ENCODE results near the gene DPP6. TPM values are rescaled to one million over a fixed set of nuclear protein-coding genes. Genes with fewer than 3 reads are reported as not detected.

Gene DPP6
- total RNA-seq, 1 donor from 2014 or later: 0.39 TPM

DNA sequence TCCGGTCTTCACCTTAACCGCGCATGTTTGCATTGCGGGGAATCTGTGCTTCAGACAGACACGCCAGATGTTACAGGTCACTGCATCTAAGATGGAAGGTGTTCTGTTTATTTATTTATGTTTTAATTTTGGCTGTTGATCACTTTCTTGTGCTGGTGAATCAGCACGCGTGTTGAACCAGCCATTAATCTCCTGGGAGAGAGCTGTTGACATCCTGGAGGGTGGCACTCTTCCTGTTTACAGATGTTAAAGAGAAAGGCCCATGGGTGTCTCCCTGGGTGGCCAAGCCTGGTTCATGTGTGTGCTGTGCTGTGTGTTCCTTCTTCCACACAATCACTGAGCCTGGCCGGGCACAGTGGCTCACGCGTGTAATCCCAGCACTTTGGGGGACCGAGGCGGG is 595.4 kb downstream of the DPP6 start:
- H3K9ac ChIP-seq: no peak overlapping the region
- H4K20me1 ChIP-seq (ENCODE audit: low read depth): no peaks in the 10 kb centered on the region
- H3K36me3 Mint-ChIP-seq: no peaks in the 10 kb centered on the region
- no peak overlapping the region for H2AFZ ChIP-seq (replicated peaks)
- H3F3A ChIP-seq (ENCODE audit: low read depth): no peaks in the 10 kb centered on the region
- peaks cover 6% of the 10 kb centered on the region for H3K27me3 Mint-ChIP-seq (ENCODE audit: insufficient read depth, low read depth)
- H3K4me2 ChIP-seq: no peak overlapping the region
- TF ChIP-seq EZH2phosphoT487 (IDR thresholded peaks at IDR 0.05) (no peak), EZH2 (IDR thresholded peaks at IDR 0.05) (no peak)
- TF ChIP-seq, protein P1, sequence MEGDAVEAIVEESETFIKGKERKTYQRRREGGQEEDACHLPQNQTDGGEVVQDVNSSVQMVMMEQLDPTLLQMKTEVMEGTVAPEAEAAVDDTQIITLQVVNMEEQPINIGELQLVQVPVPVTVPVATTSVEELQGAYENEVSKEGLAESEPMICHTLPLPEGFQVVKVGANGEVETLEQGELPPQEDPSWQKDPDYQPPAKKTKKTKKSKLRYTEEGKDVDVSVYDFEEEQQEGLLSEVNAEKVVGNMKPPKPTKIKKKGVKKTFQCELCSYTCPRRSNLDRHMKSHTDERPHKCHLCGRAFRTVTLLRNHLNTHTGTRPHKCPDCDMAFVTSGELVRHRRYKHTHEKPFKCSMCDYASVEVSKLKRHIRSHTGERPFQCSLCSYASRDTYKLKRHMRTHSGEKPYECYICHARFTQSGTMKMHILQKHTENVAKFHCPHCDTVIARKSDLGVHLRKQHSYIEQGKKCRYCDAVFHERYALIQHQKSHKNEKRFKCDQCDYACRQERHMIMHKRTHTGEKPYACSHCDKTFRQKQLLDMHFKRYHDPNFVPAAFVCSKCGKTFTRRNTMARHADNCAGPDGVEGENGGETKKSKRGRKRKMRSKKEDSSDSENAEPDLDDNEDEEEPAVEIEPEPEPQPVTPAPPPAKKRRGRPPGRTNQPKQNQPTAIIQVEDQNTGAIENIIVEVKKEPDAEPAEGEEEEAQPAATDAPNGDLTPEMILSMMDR (IDR thresholded peaks at IDR 0.05): no peak
- no peaks in the 10 kb centered on the region for H3K36me3 ChIP-seq
- no peaks in the 10 kb centered on the region for H3K79me2 ChIP-seq (ENCODE audit: low read depth)
- no peak overlapping the region for H3K27ac Mint-ChIP-seq
- peaks cover 3% of the 10 kb centered on the region for H3K9me3 Mint-ChIP-seq
- H3K27ac ChIP-seq: no peak overlapping the region
- DNase-seq (ENCODE audit: low spot score): no peak
- H3K9me3 ChIP-seq (ENCODE audit: low read depth): no peaks in the 10 kb centered on the region
- H3K27me3 ChIP-seq: no peaks in the 10 kb centered on the region
- no peak overlapping the region for H3K4me3 ChIP-seq
- no peaks in the 10 kb centered on the region for H3K4me1 Mint-ChIP-seq
- no peaks in the 10 kb centered on the region for H3K4me1 ChIP-seq
- H3K4me3 Mint-ChIP-seq: no peak overlapping the region

DNA sequence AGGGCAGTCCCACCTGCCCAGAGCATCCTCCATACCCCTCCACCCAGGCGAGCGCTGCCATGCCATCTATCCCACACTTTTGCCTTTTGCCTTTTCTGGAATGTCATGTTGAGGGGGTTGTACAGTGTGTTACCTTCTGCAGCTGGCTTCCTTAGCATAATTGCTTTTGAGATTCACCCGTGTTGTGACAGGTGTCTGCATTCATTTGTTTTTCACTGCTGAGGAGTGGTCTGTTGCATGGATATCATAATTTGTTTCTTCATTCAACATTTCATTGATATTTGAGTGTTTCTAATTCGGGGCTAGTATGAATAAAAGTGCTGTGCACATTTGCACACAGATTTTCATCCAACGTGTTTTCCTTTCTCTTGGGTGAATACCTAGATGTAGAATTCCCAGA is 596.8 kb downstream of the DPP6 start:
- no peak overlapping the region for H3K27ac ChIP-seq
- no peak overlapping the region for H3K27ac Mint-ChIP-seq
- H3K9me3 ChIP-seq (ENCODE audit: low read depth): no peaks in the 10 kb centered on the region
- no peaks in the 10 kb centered on the region for H3K4me1 ChIP-seq
- H3K79me2 ChIP-seq (ENCODE audit: low read depth): no peaks in the 10 kb centered on the region
- H3K4me3 ChIP-seq: no peak overlapping the region
- no peak overlapping the region for H3K4me2 ChIP-seq
- no peaks in the 10 kb centered on the region for H3F3A ChIP-seq (ENCODE audit: low read depth)
- no peaks in the 10 kb centered on the region for H3K27me3 ChIP-seq
- H4K20me1 ChIP-seq (ENCODE audit: low read depth): no peaks in the 10 kb centered on the region
- no peak overlapping the region for H3K9ac ChIP-seq
- peaks cover 3% of the 10 kb centered on the region for H3K9me3 Mint-ChIP-seq
- H3K36me3 ChIP-seq: no peaks in the 10 kb centered on the region
- DNase-seq (ENCODE audit: low spot score): no peak
- H3K4me3 Mint-ChIP-seq: no peak overlapping the region
- no peak overlapping the region for H2AFZ ChIP-seq (replicated peaks)
- no peaks in the 10 kb centered on the region for H3K4me1 Mint-ChIP-seq
- H3K27me3 Mint-ChIP-seq (ENCODE audit: insufficient read depth, low read depth): peaks cover 3% of the 10 kb centered on the region
- H3K36me3 Mint-ChIP-seq: no peaks in the 10 kb centered on the region
- TF ChIP-seq EZH2phosphoT487 (IDR thresholded peaks at IDR 0.05): no peak
- TF ChIP-seq, protein P1 (IDR thresholded peaks at IDR 0.05): no peak
- TF ChIP-seq EZH2 (IDR thresholded peaks at IDR 0.05): no peak

DNA sequence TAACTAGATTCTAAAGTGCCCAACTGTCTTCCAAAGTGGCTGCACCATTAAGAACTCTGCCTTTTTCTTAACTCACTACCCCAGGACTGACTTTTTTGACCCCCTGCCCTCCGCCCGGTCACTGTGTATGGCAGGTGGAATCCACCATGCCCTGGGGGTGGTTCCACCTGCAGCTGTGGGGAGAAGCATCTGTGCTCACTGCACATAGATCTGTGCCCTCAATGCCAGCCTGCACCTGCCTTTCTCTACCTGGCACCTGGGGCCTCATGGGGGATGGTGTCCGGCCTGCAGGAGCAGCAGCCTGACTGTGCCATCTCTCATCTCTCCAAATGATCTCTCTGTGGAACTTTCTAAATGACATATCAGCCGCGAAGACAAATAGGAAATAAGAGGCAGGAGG is 597.2 kb downstream of the DPP6 start:
- Histone ChIP-seq H3K36me3 (no peaks in the 10 kb centered on the region), H3K4me1 (no peaks in the 10 kb centered on the region), H3K9me3 (ENCODE audit: low read depth) (no peaks in the 10 kb centered on the region), H3K79me2 (ENCODE audit: low read depth) (no peaks in the 10 kb centered on the region), H2AFZ (replicated peaks) (no peak overlapping the region), H3F3A (ENCODE audit: low read depth) (no peaks in the 10 kb centered on the region), H3K4me3 (no peak overlapping the region), H4K20me1 (ENCODE audit: low read depth) (no peaks in the 10 kb centered on the region), H3K27me3 (no peaks in the 10 kb centered on the region), H3K9ac (no peak overlapping the region), H3K27ac (no peak overlapping the region), H3K4me2 (no peak overlapping the region)
- Mint-ChIP-seq H3K36me3 (no peaks in the 10 kb centered on the region), H3K4me1 (no peaks in the 10 kb centered on the region), H3K4me3 (no peak overlapping the region), H3K27ac (no peak overlapping the region), H3K27me3 (ENCODE audit: insufficient read depth, low read depth) (peaks cover 5% of the 10 kb centered on the region), H3K9me3 (peaks cover 3% of the 10 kb centered on the region)
- no peak for DNase-seq (ENCODE audit: low spot score)
- no peak for TF ChIP-seq EZH2phosphoT487 (IDR thresholded peaks at IDR 0.05)
- TF ChIP-seq EZH2 (IDR thresholded peaks at IDR 0.05): no peak
- TF ChIP-seq, protein P1 (IDR thresholded peaks at IDR 0.05): no peak

Measured in neural progenitor cell (in vitro differentiated cells).